OCI-LY3 (cell line): ENCODE results near the gene OASL.

ENCODE experiments used
- CTCF ChIP-seq: fragments of 200-600, 300-600 bp; sonication (generic); IDR thresholded peaks from 2 replicates; pipeline ENCODE4 v1.5.1; 2014; ENCODE audit warnings: antibody characterized with exemption, low read length, low read depth
- EZH2phosphoT487 ChIP-seq: fragments of 200-600 bp; shearing (Covaris generic); IDR thresholded peaks from 2 replicates; pipeline ENCODE4 v1.6.1; 2018; ENCODE audit warnings: antibody characterized with exemption, mixed run types, low read depth

DNA sequence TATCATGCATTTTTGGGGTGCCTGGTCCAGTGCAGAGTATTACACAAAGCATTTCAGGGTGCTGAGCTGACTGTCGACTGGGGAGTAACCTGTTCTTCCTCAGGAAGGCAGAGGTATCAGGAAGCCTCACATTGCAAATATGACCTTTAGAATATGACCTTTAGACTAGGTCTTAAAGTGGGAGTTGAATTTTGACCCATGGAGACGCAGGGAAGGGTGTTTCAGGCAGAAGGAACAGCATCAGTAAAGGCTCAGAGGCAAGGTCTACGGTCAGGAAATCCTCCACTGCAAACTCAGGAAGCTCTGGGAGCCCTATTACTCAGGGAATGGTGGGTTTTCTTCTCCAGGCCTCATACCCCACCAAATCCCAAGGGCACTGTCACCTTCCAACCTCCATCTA lies 49.4 kb downstream of the OASL start:
- TF ChIP-seq CTCF (no peak), EZH2phosphoT487 (no peak)
